HL-60 (cell line): ENCODE data around the gene ITGB5.

Experiments used
- CTCF ChIP-seq: IDR thresholded peaks from one replicate; pipeline ENCODE4 v1.5.1; 2011; ENCODE audit warnings: low read length, control low read depth, inconsistent platforms; ENCODE audit not compliant: insufficient read depth
- GABPA ChIP-seq: IDR thresholded peaks from 2 replicates; pipeline ENCODE4 v1.6.1; 2012; ENCODE audit warnings: low read depth
- POLR2AphosphoS5 ChIP-seq: IDR thresholded peaks from 2 replicates; pipeline ENCODE4 v1.6.1; 2012; ENCODE audit warnings: low read depth
- REST ChIP-seq: IDR thresholded peaks from 2 replicates; pipeline ENCODE4 v1.6.1; 2012; ENCODE audit warnings: low read depth; ENCODE audit not compliant: insufficient replicate concordance
- SPI1 ChIP-seq: IDR thresholded peaks from 2 replicates; pipeline ENCODE4 v1.6.1; 2012; ENCODE audit warnings: low read depth, mild to moderate bottlenecking, borderline replicate concordance

GRCh38 chr3:124919756-124920155 lies 32.6 kb upstream of the ITGB5 start:
- TF ChIP-seq SPI1 = no peak
- TF ChIP-seq GABPA = no peak
- no peak for TF ChIP-seq CTCF
- TF ChIP-seq POLR2AphosphoS5 = no peak
- no peak for TF ChIP-seq REST
